Endothelial cell of umbilical vein (primary cell): ENCODE data around the gene ANKRD40CL. TPM values are rescaled to one million over a fixed set of nuclear protein-coding genes. Genes with fewer than 3 reads are reported as not detected.

Experiments used
- BruUV-seq: library from RNA; stranded (reverse); fragments of 400-500 nt; replicated peaks from 2 replicates; lab custom pipeline; 2021; lab: Mats Ljungman, UMichigan
- CTCF ChIA-PET: fragments of 300-600, 350-600 bp; sonication (Branson Sonifier 250); formaldehyde crosslinking; loops from one replicate; lab custom pipeline; 2021; ENCODE audit warnings: antibody characterized with exemption, inconsistent platforms; lab: Charles Lee
- POLR2A ChIA-PET: fragments of 300-600, 350-600 bp; sonication (Branson Sonifier 250); formaldehyde crosslinking; loops from one replicate; lab custom pipeline; 2021; ENCODE audit warnings: antibody characterized with exemption, inconsistent platforms; lab: Charles Lee
- DNase-seq: peaks from one replicate; pipeline ENCODE4 v3.0.0-alpha.2; 2011; ENCODE audit warnings: low read depth, low spot score
- FAIRE-seq: peaks from 2 replicates; lab custom pipeline; 2011; peaks lifted over from hg19 to GRCh38; lab: Jason Lieb, UNC
- H2AFZ ChIP-seq: 2 replicates; pipeline ENCODE4 v1.6.0; 2012; ENCODE audit warnings: low read depth, low read length, control low read depth, inconsistent platforms
- H3K27ac ChIP-seq: 2 replicates; pipeline ENCODE4 v1.5.1; 2011; ENCODE audit warnings: low read depth, mild to moderate bottlenecking, control low read depth, low read length, moderate library complexity; ENCODE audit not compliant: insufficient read depth
- H3K27me3 ChIP-seq, 2 experiments: 2 replicates each; pipeline versions ENCODE4 v1.6.0 to v1.6.1; 2011; ENCODE audit warnings: low read length in 2 of 2, mixed read lengths in 1 of 2; ENCODE audit not compliant: control insufficient read depth in 2 of 2, insufficient read depth in 2 of 2
- H3K36me3 ChIP-seq, 2 experiments: 2 replicates in 1 of 2; 3 replicates in 1 of 2; pipeline ENCODE4 v1.5.1; 2011; ENCODE audit warnings: low read length in 2 of 2, mild to moderate bottlenecking in 1 of 2, moderate library complexity in 1 of 2; ENCODE audit not compliant: control insufficient read depth in 2 of 2, insufficient read depth in 2 of 2; ENCODE audit errors: extremely low read depth in 1 of 2
- H3K4me1 ChIP-seq: 3 replicates; pipeline ENCODE4 v1.5.1; 2011; ENCODE audit warnings: mild to moderate bottlenecking, low read length; ENCODE audit not compliant: control insufficient read depth, insufficient read depth; ENCODE audit errors: extremely low read depth
- H3K4me2 ChIP-seq: 2 replicates; pipeline ENCODE4 v1.6.1; 2011; ENCODE audit warnings: low read length, control low read depth, mixed read lengths; ENCODE audit not compliant: insufficient read depth
- H3K4me3 ChIP-seq, 3 experiments: fragments of 200-600 bp in 1 of 3; sonication (generic), shearing (Covaris generic) in 1 of 3; replicated peaks in 1 of 3; 2 replicates each; pipeline ENCODE4 v1.5.1; 2011 to 2016; ENCODE audit warnings: control low read depth in 3 of 3, low read length in 3 of 3, mild to moderate bottlenecking in 2 of 3, inconsistent platforms in 1 of 3, low read depth in 1 of 3, moderate library complexity in 1 of 3; ENCODE audit not compliant: insufficient read depth in 1 of 3
- H3K79me2 ChIP-seq: 2 replicates; pipeline ENCODE4 v1.6.0; 2012; ENCODE audit warnings: low read length, inconsistent platforms; ENCODE audit not compliant: control insufficient read depth, insufficient read depth
- H3K9ac ChIP-seq: replicated peaks from 2 replicates; pipeline ENCODE3; 2011; ENCODE audit warnings: low read length, control low read depth; ENCODE audit not compliant: insufficient read depth; ENCODE audit errors: extremely low read depth
- H3K9me1 ChIP-seq: replicated peaks from 3 replicates; pipeline ENCODE4 v1.6.0; 2011; ENCODE audit warnings: mild to moderate bottlenecking, low read length; ENCODE audit not compliant: control insufficient read depth, insufficient read depth; ENCODE audit errors: extremely low read depth
- H3K9me3 ChIP-seq: replicated peaks from 2 replicates; pipeline ENCODE4 v1.5.1; 2012; ENCODE audit warnings: low read length, inconsistent platforms; ENCODE audit not compliant: control insufficient read depth, insufficient read depth
- H4K20me1 ChIP-seq: replicated peaks from 2 replicates; pipeline ENCODE3; 2011; ENCODE audit warnings: mild to moderate bottlenecking, low read length; ENCODE audit not compliant: control insufficient read depth, insufficient read depth; ENCODE audit errors: extremely low read depth
- EZH2 ChIP-seq: IDR thresholded peaks from 2 replicates; pipeline ENCODE4 v1.6.1; 2012; ENCODE audit warnings: borderline replicate concordance, low read depth, mild to moderate bottlenecking, moderate library complexity, low read length, inconsistent platforms; ENCODE audit not compliant: severe bottlenecking
- FOS ChIP-seq: IDR thresholded peaks from 2 replicates; pipeline ENCODE4 v1.6.1; 2011; ENCODE audit warnings: mild to moderate bottlenecking, low read length, moderate library complexity, borderline replicate concordance; ENCODE audit not compliant: insufficient read depth
- GATA2 ChIP-seq: IDR thresholded peaks from 2 replicates; pipeline ENCODE4 v1.7.0; 2011; ENCODE audit warnings: low read depth, mild to moderate bottlenecking, moderate library complexity, mixed read lengths, low read length; ENCODE audit not compliant: insufficient read length, insufficient read depth
- JUN ChIP-seq: IDR thresholded peaks from 2 replicates; pipeline ENCODE4 v1.6.1; 2011; ENCODE audit warnings: borderline replicate concordance, low read depth; ENCODE audit not compliant: insufficient read length, insufficient read depth
- MYC ChIP-seq: IDR thresholded peaks from one replicate; pipeline ENCODE4 v1.6.1; 2011; ENCODE audit warnings: mild to moderate bottlenecking, low read depth, low read length
- POLR2A ChIP-seq: IDR thresholded peaks from 2 replicates; pipeline ENCODE4 v1.6.1; 2012; ENCODE audit warnings: low read depth, mild to moderate bottlenecking, control low read depth, low read length
- POLR2AphosphoS5 ChIP-seq: IDR thresholded peaks from 2 replicates; pipeline ENCODE4 v1.6.1; 2012; ENCODE audit warnings: low read depth, mild to moderate bottlenecking, control low read depth, low read length, moderate library complexity; ENCODE audit not compliant: insufficient read depth
- dilution Hi-C: fragments of 300-500 bp; cut with MboI; formaldehyde crosslinking; loops from one replicate; pipeline ENCODE4 v1.15.0; 2019; ENCODE audit warnings: low sequenced_read_pairs; ENCODE audit not compliant: extremely low pct_ligation_motif_present
- intact Hi-C: fragments of 100-400 bp; cut with micrococcal nuclease; formaldehyde crosslinking; loops from one replicate; pipeline ENCODE4 v1.10.0; 2022
- polyA plus RNA-seq, 4 experiments: library from polyadenylated mRNA; depleted of rRNA in 3 of 4; stranded (reverse) in 3 of 4; unstranded in 1 of 4; fragments of >200 nt; gene quantifications; 2 replicates each; pipeline versions ENCODE4 v1.2.1 to v1.2.3, GENCODE V29; 2011 to 2012; ENCODE audit warnings: missing spikeins in 1 of 4
- total RNA-seq: library from RNA; stranded (reverse); gene quantifications from 2 replicates; pipeline ENCODE4 v1.2.3, GENCODE V29; 2021
- TF ChIP-seq, protein P1 (sequence below): IDR thresholded peaks from 2 replicates; pipeline ENCODE4 v1.6.1; 2011; ENCODE audit not compliant: insufficient read depth, insufficient read length
- TF ChIP-seq, protein P2 (sequence below), 2 donors: IDR thresholded peaks; 1 replicate in 1 of 2; 2 replicates in 1 of 2; pipeline ENCODE4 v1.5.1; 2011; ENCODE audit warnings: low read length in 2 of 2, mild to moderate bottlenecking in 2 of 2, moderate library complexity in 2 of 2, control low read depth in 1 of 2, inconsistent platforms in 1 of 2, low read depth in 1 of 2; ENCODE audit not compliant: insufficient read depth in 1 of 2; ENCODE audit errors: extremely low read depth in 1 of 2

Gene ANKRD40CL
- total and polyA plus RNA-seq, 2 donors (not counting 3 experiments of a cell fraction or from before 2014, with no cell fraction given) = not detected

DNA sequence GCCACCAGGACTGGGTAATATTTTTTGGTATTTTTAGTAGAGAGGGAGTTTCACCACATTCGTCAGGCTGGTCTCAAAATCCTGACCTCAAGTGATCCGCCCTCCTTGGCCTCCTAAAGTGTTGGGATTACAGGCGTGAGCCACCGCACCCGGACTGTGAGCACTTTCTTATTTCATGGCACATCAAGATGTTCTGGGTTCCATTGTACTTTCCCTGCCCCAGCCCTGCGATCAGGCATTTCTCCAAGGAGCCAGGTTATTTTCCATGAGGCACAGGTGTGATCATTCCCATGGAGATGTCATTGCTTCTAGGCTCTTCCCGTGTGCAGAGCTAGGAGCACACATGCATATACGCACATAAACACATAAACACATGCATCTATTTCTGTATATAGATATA is 2.6 kb upstream of the ANKRD40CL start:
- no peaks in the 10 kb centered on the region for H3K9me1 ChIP-seq
- H3K4me3 ChIP-seq = no peak overlapping the region
- H2AFZ ChIP-seq = no peak overlapping the region
- TF ChIP-seq POLR2AphosphoS5 (no peak), EZH2 (no peak), MYC (no peak), JUN (no peak), POLR2A (no peak), GATA2 (no peak), FOS (no peak)
- TF ChIP-seq, protein P1, sequence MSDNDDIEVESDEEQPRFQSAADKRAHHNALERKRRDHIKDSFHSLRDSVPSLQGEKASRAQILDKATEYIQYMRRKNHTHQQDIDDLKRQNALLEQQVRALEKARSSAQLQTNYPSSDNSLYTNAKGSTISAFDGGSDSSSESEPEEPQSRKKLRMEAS = no peak
- TF ChIP-seq, protein P2, sequence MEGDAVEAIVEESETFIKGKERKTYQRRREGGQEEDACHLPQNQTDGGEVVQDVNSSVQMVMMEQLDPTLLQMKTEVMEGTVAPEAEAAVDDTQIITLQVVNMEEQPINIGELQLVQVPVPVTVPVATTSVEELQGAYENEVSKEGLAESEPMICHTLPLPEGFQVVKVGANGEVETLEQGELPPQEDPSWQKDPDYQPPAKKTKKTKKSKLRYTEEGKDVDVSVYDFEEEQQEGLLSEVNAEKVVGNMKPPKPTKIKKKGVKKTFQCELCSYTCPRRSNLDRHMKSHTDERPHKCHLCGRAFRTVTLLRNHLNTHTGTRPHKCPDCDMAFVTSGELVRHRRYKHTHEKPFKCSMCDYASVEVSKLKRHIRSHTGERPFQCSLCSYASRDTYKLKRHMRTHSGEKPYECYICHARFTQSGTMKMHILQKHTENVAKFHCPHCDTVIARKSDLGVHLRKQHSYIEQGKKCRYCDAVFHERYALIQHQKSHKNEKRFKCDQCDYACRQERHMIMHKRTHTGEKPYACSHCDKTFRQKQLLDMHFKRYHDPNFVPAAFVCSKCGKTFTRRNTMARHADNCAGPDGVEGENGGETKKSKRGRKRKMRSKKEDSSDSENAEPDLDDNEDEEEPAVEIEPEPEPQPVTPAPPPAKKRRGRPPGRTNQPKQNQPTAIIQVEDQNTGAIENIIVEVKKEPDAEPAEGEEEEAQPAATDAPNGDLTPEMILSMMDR (IDR thresholded peaks at IDR 0.05; ENCODE audit: extremely low read depth in 1 of 2, insufficient read depth in 1 of 2, low read depth in 1 of 2, low read length in 2 of 2) = no peak
- no peak overlapping the region for H3K4me2 ChIP-seq
- H3K9me3 ChIP-seq = no peaks in the 10 kb centered on the region
- ChIA-PET POLR2A (no interaction called here), CTCF (interaction anchor here (1.2 kb wide), 1 partner anchor 13 kb away, joined by 4 read pairs; no protein-coding TSS in a partner anchor)
- intact Hi-C loops (no loop called here), dilution Hi-C loops (no loop called here)
- H3K79me2 ChIP-seq = no peaks in the 10 kb centered on the region
- no peaks in the 10 kb centered on the region for H3K27me3 ChIP-seq
- DNase-seq = no peak
- H3K4me1 ChIP-seq = no peaks in the 10 kb centered on the region
- no peak overlapping the region for H3K27ac ChIP-seq
- no peaks in the 10 kb centered on the region for H3K36me3 ChIP-seq
- FAIRE-seq = no peak
- no TSS peak for BruUV-seq
- H4K20me1 ChIP-seq = no peaks in the 10 kb centered on the region
- no peak overlapping the region for H3K9ac ChIP-seq
